Measurements from ENCODE around the gene GALNT13.

Gene GALNT13

GRCh38 chr2:153871231-153872221 lies at the start of gene GALNT13:
GALNT13 (plus strand) TSS chr2:153871922.
- ATAC-seq: no peak

- ATAC-seq: no peak
Measured at GRCh38 chr2:153823880-153824279, 47.8 kb upstream of the GALNT13 start.

DNA sequence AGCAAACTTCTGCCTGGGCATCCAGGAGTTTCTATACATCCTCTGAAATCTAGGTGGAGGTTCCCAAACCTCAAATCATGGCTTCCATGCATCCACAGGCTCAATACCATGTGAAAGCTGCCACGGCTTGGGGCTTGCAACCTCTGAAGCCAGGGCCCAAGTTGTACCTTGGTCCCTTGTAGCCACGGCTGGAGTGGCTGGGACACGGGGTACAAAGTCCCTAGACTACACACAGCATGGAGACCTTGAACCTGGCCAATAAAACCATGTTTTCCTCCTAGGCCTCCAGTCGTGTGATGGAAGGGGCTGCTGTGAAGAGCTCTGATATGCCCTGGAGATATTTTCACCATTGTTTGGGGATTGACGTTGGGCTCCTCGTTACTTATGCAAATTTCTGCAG lies 43.4 kb upstream of the GALNT13 start:
- ATAC-seq: no peak

- ATAC-seq: no peak
Measured at GRCh38 chr2:153834662-153835061, 37.1 kb upstream of the GALNT13 start.

DNA sequence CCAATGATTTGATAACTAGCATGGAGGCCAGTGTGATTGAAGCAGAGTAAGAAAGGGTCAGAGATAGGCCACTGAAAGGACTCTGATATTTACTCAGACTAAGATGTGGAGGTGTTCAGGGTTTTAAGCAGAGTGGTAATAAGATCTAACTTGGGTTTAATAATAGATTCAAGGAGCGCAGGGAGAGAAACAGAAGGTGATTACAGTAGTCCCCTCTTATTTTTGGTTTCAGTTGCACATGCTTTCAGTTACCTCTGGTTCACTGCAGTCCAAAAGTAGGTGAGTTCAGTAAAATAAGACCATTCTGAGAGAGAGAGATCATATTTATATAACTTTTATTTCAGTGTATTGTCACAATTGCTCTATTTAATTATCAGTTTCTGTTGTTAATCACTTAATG lies 13.5 kb upstream of the GALNT13 start:
- no peak for ATAC-seq

GRCh38 chr2:153864022-153864421 lies 7.7 kb upstream of the GALNT13 start:
- ATAC-seq: no peak

DNA sequence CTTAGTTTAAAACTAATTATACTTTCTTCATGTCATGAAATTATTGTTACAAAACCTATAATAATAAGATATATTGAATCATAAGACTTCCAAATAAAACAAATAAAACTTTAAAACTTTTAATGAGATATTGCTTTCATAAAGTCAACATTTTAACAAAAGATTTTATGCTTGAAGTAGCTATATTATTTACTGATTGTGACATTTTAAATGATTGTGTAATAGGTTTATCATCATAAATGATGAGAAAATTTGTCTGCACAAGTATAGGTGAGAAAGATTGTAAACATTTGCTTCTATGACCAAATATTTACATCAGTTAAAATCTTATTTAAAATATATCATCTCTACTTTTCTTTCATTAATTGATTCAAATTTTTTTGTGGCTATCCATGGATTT lies 5.1 kb upstream of the GALNT13 start:
- ATAC-seq: no peak

DNA sequence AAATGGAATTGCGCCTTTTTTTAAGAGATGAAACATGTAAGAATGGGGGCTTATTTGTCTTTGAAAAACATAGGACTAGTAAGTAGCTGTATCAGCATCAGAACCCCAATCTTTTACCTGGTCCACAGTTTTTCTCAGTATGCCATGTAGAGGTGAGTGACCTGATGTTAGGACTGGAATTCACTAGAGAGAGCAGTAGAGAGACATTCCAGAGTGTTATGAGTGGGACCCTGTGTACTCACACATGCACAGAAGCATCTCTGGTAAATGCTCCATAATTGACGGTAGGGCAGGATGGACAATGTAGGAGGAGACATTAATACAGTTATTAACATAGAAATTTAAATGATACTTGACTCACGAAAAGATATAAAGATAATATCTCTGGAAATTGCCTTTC lies 1.4 kb upstream of the GALNT13 start:
- no peak for ATAC-seq

DNA sequence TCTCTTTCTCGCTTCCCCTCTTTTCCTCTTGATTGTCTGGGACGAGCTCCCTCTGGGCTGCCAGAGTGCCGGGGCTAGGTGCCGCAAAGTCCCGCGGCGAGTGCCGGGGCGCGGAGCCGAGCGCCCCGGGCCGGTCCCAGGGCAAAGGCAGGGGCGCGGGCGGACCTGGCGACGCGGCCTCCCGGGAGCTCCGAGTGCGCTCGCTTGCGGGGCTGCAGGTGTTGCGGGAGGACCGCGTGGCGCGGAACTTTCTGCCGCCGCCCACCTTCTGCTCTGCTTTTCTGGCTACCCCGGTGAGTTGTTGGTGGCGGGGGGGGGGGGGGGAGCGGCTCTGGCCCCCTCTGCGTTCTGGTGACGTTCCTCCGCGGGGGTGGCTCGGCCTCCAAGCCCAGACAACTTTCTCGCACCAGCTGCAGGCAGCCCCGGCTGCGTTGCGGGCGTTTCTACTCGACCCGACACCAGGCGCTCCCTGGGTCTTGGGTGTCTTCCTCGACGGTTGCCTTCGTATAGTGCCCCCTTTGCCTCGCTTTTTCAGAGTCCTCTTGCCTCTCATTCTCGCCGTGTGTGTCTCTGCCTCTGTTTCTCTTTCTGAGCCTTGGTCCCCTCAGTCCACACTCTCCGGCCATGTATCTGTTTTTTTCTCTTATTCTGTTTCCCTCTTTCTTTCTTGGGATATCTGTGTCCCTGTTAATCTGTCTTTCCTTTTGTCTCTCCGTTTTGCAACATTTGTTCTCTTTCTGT lies 759 bp downstream of the GALNT13 start:
- no peak for ATAC-seq

DNA sequence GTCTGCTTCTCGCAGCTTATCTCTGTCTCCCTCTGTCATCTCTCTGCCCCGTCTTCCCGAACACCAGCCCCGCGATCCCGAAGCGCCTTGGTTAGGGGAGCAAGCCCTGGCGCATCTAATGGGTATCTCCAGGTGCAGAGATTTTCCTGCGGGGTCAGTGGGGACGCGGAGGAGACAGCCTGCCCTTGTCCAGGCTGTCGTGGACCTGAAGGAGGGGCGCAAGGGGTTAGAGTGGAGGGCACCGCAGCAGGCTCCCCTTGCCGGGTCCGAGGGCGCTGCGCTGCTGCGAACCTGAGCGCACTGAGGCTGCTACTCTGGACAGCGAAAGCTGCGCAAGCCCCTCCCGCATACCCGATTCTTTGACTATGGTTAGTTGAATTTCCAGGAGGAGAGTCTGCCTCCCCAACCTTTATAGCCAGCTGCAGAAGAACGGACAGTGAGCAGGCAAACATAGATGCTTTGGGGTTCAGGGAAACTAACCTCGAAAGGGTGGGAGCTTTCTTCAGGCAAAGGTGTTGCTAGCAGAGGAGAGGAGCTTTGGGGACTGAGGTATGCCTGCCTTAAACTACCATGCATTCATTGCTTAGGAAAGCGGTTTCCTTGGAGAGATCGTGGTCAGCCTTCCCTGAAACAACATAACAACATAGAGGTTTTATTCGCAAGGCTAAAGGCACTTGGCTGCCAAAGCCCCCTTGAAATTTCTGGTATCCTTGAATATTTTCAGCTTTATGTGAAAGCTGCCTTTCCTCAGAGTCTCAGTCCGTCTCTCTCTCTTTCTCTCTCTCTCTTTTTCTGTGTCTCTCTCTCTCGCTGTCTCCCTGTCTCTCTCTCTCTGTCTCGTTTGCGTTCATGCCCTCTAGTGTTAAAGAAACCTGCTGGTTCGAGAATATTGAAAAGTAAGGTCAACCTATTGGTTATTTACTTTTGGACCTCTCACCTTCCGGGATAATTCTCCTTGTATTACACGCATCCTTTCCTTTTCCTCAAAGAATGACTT lies 1.6 kb downstream of the GALNT13 start:
- ATAC-seq: no peak

DNA sequence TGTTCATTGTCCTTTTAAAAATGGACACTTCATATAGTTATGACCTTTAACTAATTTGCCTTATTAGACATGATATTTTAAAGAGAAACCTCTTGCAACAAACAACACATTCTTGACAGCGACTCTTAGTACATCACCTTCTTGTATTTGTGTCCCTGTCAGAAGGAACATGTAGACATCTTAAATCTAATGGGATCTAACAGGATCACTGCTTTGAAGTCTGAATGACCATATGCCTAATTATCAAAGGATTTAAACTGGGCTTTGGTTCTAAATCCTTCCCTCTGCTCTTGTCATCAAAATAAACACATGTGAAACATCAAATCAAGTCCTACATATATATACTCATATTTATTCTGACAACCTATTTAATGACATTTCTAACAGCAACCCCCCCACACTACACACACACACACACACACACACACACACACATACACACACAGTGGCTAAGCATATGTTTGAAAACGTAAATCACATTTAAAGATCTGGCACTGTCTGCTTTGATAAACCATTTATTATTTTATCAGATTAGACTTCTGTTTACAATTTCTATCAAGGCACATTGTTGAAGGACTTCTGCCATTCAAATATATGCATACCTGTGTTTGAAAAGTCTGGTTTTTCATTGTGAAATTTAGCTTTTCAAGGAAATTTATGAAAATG lies 4.2 kb downstream of the GALNT13 start:
- no peak for ATAC-seq

- no peak for ATAC-seq
Measured at GRCh38 chr2:153880926-153881325, 9.2 kb downstream of the GALNT13 start.

- no peak for ATAC-seq
Measured at GRCh38 chr2:153886833-153887232, 15.1 kb downstream of the GALNT13 start.

GRCh38 chr2:153890576-153890975 lies 18.9 kb downstream of the GALNT13 start:
- no peak for ATAC-seq

DNA sequence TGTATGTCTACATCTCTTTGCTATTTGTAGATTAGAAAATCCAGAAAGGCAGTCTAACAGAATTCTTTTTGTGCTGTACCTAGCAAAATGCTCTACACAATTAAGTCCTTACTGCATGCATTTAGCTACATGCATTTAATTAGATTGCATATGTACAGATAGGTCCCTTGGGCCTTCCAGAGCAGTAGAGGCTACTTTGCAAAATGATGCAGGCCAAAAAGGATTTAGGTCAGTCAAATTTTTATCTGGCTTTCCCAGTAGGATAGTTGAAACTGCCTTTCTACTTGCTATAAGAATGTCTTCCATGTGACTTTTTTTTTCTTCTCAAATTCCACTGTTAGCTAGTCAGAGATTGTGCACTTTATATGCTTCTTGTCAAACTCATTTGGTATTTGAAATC lies 19.3 kb downstream of the GALNT13 start:
- no peak for ATAC-seq

DNA sequence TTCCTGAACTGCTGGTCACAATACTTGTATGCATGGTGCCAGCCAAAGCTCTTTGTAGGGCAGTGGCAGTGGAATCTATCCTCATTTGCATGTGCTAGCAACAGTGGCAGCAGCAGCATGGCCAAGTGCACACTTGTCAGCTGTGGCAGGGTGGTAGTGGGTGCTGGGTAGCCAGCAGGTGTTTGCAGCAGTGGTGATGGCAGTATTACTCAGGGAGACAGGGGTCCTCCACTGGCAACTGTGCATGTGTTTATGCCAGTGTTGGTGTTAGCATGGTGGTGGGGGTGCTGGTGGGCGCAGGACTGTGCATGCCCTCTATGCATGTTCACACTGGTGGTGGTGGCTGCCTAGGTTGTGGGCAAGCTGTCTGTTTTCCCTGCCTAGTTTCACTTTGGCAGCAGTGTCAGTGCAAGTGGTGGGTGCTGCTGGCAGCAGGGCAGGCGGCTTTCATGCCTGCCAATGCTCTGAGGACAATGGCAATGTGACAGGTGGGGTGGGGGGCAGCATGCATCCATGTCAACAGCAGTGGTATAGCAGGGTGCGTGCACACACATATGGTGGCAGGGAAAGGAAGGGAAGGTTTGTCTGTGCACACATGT lies 41.2 kb downstream of the GALNT13 start:
- ATAC-seq: no peak

DNA sequence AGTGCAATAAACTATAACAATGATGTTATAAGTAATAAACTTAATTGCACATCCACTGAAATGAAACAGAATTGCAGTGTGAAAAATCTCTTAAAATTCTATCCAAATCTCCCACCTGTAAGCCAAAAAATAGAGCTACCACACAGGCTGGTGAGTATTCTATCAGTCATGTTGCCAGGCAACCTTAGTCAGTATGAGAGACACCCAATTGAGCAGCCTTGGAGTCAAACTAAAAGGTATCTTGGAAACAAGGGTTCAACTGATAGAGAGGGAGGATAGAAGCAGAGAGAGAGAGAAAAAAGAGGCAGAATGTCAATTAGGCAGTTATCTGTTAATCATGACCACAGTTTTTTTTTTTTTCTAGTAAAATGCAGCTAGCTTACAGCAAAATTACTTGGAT lies 45.8 kb downstream of the GALNT13 start:
- no peak for ATAC-seq

DNA sequence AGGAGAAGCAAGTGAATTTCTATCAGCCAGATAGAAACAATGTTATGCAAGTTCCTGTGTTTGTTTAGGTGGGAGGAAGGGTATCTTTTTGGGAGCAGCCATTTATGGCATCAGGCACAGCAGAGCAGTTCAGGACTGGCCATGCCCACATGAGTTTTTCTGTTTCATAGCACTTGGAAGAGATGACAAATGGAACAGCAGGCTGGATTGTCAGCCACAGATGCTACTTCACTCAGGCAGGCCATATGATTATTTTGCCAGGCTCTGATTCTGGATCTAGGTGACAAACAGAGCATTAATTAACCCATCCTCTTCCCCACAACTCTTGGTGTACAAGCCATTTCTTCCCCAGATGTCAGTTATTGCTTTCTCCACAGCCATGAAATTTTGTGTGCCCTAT lies 63.8 kb downstream of the GALNT13 start:
- no peak for ATAC-seq

- no peak for ATAC-seq
Measured at GRCh38 chr2:153939124-153939796, 67.5 kb downstream of the GALNT13 start.

DNA sequence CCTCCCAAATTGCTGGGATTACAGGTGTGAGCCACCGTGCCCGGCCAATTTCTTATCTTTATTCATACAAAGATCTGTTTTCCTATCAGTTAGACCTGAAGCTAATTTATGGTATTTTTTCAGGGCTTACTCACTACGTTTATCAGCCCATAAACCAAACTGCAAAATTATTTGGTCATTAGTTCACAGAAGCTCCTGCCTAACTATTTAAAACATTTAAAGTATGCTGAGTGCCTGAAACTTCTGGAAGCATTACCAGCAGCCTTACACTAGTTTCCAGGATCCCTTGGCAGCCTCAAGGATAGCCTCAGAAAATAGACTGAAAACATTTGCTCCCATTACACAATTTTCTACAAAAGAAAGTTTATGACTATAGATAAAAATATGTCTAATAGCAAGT lies 68.8 kb downstream of the GALNT13 start:
- no peak for ATAC-seq

DNA sequence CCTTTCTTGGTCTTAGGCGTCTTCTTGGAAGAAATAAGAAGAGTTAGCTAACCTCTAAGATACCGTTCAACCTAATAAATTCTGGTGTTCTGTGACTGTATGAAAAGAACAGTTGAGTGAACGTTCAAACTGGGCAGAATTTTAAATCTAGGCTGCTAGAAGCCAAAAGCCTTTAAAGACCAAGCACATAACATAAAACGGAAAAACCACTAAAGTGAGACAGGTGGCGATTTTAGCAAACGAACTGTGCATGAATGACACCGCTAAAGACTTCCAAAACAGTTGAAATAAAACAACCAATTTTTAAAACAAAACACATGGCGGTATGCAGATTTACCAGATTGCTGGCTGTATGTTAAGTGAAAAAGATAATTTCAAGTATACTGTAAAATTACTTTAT lies 73.1 kb downstream of the GALNT13 start:
- no peak for ATAC-seq
